ENCODE data around the gene PIP5K1C.

- TF ChIP-seq CTCF (conservative IDR thresholded peaks at IDR 0.05; ENCODE audit: low read depth, low read length) (no peak), EZH2 (IDR thresholded peaks at IDR 0.05; ENCODE audit: borderline replicate concordance, low read depth, low read length, poor library complexity, severe bottlenecking) (no peak)
Measured at GRCh38 chr19:3632098-3632497, 68.2 kb downstream of the PIP5K1C start.
